ENCODE data around the gene DIPK2A.

The DIPK2A gene

GRCh38 chr3:143971359-143972154, at the start of gene DIPK2A:
Gene DIPK2A, plus strand, starts transcription at chr3:143971823. Its CDS starts 510 bp downstream, at chr3:143972333.
- FAIRE-seq, result no peak

DNA sequence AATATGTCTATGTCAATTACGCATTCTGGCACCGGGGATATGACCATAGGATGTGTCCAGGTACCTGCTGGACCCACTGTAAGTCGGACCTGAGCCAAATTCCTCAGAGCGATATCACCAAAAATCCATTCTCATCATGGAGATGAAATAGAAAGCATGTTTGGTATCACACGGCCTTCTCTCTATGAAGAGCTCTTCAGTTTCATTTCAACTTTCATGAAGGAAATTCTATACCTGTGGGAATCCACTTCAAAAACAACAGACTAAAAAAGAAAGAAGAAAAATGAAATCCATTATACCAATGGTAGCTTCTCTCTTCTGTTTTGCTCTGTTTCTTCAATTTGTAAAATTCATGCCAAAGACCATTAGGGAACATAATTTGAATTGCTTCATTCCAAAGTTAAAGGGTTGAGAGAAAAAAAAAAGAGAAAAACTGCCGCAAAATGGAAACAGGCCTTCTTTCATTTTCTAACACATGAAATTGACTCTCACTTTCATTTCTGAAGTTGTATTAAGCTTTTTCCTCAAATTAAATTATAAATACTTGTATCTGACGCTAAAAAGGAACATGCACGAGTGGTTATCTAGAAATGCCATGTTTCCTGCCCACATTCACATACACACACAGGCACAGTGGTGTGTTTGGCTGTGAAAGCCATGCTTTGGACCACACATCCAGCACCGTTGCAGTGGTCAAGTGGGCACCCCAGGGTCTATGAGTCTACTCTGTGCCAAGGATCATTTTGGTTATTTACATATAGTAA, 46.9 kb upstream of the DIPK2A start:
- FAIRE-seq, result no peak

GRCh38 chr3:143928056-143928455, 43.6 kb upstream of the DIPK2A start:
- FAIRE-seq, result no peak

DNA sequence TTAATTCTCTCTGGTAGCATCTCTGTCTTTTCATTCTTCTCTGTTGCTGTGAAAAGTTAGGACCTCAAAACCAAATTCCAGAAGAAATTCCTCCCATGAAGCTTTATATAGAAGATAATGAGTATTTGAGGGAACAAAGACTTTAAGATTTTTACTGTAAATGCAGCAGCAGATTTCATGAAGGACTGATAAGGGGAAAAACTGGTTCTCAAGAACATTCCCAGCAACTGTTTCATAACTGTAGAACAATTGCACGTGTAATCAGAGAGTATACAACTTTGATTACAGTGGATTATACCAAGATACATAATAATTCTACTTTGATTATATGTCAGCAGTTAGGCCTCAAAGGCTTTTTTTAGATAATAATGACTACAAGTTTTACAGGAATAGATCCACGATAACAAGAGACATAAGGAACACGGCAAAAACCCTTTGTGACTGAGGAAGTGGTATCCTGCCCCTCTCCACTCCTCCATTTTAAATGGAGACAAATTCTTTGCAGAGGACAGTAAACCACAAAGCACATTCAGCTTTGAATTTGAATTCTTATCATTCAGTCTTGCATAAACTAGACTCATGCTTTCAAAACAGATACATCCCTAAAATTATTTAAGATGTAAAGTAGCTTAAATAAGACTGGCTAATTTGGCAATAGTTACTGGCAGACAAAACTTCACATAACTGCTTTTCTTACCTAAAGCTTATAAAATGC, 42.9 kb upstream of the DIPK2A start:
- FAIRE-seq, result no peak

DNA sequence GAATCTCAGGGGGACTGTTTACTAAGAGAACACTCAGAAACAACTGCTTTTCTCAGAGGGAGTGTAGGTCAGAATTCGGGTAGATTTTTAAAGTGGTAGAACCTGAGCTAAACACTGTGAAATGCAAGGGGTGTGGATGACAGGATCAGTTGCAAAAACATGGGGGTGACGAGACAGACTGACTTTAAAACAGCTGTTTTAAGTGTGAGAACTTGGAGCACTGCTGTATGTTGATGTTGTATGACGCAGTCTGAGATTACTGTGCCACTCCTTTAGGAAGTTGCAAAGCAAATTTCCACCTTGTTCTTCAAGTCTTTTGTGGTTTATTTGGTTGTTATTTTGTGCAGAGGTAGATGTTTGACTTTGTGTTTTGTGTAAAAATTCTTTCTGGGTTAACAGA, 36.8 kb upstream of the DIPK2A start:
- no peak for FAIRE-seq

GRCh38 chr3:143935678-143936077, 35.9 kb upstream of the DIPK2A start:
- FAIRE-seq, result no peak

- FAIRE-seq, result no peak
Observed at GRCh38 chr3:143950810-143951209, 20.8 kb upstream of the DIPK2A start.

GRCh38 chr3:143951351-143951971, 20.2 kb upstream of the DIPK2A start:
- no peak for FAIRE-seq

GRCh38 chr3:143952569-143953072, 19.0 kb upstream of the DIPK2A start:
- FAIRE-seq, result no peak

DNA sequence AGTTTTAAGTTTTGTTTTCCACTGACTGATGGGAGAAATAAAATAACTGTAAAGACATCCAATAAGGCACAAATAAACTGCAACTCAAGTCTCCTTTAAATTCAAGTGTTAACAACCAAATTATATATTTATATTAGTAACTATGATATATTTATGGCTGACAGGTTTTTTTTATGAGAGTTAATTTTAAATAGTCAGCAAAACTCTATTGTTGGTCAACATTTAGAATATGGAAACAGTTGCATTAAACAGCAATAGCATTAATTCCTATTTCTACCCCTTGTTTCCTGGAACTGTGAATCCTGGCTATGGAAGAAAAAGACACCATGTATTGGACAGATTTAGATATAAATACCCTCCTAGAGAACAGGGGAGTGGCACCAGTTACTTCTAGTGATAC, 16.5 kb upstream of the DIPK2A start:
- no peak for FAIRE-seq

GRCh38 chr3:143956838-143957237, 14.8 kb upstream of the DIPK2A start:
- FAIRE-seq, result no peak

- FAIRE-seq, result no peak
Observed at GRCh38 chr3:143957453-143957852, 14.2 kb upstream of the DIPK2A start.

DNA sequence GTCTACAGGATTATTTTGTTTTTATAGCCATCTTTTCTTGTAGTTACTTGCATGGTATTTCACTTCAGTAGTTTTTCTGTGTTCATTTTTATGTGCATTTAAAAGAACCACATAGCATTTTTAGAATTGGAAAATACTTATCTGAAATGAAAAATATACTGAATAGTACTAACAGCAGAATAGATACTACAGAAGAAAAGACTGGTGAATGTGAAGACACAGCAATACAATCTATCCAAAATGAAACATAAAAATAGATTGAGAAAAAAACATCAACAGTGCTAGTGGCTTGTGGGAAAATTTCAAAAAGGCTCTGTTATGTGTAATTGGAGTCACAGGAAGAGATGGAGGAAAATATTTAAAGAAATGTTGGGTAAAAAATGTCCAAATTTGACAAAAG, 12.7 kb upstream of the DIPK2A start:
- no peak for FAIRE-seq

- FAIRE-seq, result no peak
Observed at GRCh38 chr3:143961342-143961741, 10.3 kb upstream of the DIPK2A start.

GRCh38 chr3:143963946-143964345, 7.7 kb upstream of the DIPK2A start:
- no peak for FAIRE-seq

- no peak for FAIRE-seq
Observed at GRCh38 chr3:143970773-143971358, 757 bp upstream of the DIPK2A start.

DNA sequence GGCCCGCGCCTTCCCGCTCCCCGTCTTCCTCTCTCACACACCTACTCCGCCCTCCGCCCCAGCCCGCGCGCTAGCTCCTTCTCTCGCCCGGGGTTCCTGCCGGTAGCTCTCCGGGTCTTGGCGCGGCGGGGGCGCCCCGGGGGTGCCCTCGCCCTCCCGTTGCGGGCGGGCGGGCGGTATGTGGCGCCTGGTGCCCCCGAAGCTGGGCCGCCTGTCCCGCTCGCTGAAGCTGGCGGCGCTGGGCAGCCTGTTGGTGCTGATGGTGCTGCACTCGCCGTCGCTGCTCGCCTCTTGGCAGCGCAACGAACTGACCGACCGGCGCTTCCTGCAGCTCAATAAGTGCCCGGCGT, 507 bp downstream of the DIPK2A start:
- no peak for FAIRE-seq

DNA sequence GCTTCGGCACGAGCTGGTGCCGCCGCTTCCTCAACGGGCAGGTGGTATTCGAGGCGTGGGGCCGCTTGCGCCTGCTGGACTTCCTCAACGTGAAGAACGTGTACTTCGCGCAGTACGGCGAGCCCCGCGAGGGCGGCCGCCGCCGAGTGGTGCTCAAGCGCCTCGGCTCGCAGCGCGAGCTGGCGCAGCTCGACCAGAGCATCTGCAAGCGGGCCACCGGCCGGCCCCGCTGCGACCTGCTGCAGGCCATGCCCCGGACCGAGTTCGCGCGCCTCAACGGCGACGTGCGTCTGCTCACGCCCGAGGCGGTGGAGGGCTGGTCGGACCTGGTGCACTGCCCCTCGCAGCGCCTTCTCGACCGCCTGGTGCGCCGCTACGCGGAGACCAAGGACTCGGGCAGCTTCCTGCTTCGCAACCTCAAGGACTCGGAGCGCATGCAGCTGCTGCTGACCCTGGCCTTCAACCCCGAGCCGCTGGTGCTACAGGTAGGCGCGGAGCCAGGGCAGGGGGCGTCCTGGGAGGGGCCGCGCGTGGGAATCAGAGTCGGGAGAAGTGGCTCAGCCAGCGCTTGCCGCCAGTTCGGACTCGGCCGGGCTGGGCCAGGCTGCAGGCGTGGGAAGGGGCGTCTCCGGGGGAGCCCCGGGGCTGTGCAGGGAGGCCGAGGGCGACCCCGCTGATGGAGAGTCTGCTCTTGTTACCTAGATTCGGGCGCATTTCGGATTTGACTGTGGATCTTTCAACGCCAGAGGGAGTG, 1.1 kb downstream of the DIPK2A start:
- FAIRE-seq, result no peak

GRCh38 chr3:143973259-143974021, 1.8 kb downstream of the DIPK2A start:
- FAIRE-seq, result no peak

- FAIRE-seq, result no peak
Observed at GRCh38 chr3:143974271-143975238, 2.9 kb downstream of the DIPK2A start.
